Left hindlimb (tissue), 1 donor: ENCODE results near the gene DTNB.
"Not testable (repeated sequence)": the region's sequence is repeated elsewhere in the genome, so short reads cannot be mapped to it uniquely, and the experiment has no call there.

Experiments used
- DNase-seq: peaks from one replicate; pipeline ENCODE4 v3.0.0-alpha.2; 2018

Gene DTNB

DNA sequence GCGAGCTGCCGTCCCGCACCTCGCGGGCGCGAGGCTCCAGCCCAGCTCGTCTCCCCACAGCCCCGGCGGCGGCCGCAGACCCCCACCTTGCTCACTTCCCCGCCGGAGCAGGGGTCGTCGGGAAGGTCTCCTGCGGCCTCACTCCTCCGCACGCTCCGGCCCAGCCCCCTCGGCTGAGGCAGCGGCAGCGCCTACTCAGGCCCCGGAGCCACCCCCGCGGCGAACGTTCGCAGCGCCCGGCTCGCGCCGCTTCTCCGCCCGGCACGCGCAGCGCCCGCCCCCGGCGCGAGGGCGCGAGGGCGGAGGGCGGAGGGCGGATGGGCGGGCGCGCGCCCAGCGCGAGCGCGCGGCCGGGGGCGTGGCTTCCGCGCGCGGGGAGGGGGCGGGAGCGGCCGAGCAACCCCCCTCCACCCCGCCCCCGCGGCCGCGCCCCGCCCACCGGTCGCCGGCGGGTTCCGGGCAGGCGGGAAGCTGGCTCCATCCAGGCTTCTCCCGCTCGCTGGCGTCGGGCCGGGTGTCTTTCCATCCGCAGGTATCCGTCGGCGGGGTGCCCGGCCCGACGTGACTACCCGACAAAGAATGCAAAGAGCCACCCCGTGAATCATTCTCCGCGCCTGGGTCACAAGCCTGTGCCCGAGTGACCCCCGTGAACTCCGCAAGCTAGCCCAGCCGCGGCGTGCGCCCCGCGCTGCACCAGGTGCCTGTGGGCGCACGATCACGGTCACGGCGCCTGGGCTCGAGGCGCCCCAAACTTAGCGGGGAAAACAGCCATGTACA lies at the start of gene DTNB:
TSS of gene DTNB (minus strand) at position 278 of the 777 bp plus-strand sequence. CDS start 20,917 bp downstream, outside the sequence.
- peak; percentile 85 for DNase-seq

DNA sequence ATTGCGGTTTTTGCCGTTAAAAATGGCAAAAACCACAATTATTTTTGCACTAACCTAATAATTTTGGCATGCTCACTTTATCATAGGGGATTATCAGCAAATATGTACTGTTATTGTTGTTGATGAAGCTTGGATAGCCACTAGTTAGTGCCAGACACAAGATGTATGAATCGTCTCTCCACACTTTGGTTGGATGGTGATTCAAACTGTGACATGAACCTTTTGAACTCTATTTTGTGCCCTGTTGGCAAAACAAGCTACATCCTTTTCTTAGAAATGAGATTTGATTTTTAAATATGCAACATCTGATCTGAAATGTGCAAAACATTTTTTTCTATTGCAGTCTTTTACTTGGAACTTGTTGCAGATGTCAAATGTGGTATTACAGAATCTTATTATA lies 48.8 kb upstream of the DTNB start:
- no peak for DNase-seq

DNA sequence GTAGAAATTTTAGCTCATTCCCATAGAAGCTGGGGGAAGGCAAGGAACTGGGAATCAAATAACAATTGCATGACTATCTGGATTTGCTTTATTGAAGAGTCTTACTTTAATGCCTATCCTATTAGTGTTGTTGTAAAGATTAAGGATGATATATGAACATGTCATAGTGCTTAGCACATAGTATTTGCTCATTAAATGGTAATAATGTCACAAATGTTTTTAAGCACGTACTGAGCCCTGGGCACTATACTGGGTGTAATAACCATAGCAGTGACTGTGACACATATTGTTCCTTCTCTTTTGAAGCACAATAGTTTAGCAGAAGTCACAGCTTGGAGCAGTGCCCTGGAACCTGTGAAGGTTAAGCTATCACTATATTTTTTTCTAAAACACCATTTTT lies 47.2 kb upstream of the DTNB start:
- no peak for DNase-seq

DNA sequence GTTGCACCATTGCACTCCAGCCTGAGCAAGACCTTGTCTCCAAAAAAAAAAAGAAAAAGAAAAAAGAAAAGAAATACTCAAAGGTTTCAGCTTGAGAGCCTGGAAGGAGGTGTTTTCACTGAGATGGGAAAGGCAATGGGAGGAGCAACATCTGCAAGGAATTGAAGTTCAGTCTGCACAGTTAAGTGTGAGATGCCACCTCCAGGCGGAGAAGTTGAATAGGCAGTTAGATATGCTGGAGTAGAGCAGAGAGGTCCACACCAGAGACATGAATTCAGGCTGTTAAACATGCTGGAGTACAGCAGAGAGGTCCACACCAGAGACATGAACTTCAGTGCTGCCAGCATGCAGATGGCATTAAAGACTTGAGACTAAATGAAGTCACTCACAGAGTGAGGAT lies 41.4 kb upstream of the DTNB start:
- no peak for DNase-seq

DNA sequence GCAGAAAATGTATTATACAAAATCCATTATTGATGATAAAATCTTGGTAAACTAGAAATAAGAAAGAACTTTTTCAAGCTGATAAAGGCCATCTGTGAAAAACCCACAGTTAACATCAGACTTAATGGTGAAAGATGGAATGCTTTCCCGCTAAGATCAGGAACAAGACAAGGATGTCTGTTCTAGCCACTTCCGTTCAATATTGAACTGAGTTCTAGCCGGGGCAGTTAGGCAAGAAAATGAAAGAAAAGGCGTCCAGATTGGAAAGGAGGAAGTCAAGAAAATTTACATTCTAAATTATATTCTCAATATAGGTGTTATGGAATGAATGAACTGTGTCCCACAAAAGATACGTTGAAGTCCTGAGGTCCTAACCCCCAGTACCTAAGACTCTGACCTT lies 39.1 kb upstream of the DTNB start:
- no peak for DNase-seq

DNA sequence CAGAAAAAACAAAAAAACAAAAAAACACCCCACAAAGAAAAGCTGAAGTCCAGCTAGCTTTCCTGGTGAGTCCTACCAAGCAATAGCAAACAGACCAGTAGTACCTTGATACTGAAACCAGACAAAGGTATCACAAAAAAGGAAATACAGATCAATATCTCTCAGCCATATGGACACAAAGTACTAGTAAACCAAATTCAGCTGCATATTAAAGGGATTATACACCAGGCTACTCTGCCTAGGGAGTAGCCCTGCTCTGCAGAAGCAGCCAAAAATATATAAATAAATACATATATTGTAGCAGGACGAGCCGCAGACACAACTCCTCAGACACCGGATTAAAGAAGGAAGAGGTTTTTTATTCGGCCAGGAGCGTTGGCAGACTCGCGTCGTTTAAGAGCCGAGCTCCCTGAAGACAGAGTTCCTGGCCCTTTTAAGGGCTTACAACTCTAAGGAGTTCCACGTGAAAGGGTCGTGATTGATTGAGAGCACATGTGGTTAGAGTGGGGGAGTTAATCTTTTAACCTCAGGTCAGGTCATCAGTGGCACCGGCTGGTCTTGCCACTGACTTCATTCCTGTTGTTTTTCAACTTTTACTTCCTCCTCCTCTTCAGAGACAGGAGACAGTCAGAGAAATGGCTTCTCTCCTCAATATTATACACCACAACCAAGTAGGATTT lies 38.4 kb upstream of the DTNB start:
- no peak for DNase-seq

DNA sequence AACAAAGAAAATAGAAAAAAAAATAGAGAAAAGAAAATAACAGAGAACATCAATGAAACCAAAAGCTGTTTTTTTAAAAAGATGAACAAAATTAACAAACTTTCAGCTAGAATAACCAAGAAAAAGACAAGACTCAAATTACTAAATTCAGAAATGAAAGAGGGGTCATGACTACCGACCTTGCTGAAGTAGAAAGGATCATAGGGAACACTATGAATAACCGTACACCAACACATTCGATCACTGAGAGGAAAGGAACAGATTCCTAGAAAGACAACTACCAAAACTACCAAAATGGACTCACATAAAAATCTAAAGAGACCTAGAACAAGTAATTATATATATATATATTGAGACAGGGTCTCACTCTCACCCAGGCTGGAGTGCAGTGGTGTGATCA lies 37.4 kb upstream of the DTNB start:
- DNase-seq: no peak

DNA sequence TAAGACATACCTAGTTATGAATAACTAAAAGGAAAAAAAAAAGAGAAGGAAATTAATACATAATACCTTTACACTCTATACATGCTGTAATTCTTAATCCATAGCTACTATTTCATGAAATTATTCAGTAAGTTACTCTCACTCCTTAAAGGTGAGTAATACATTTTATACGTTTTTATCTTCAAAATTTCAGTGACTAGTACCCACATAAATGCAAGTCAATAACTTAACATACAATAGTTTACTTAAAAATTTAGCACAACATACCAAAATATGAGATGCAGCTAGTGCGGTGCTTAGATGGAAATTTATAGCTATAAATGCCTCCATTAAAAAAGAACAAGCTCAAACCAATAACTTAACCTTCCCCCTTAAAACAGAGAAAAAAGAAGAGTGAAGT lies 36.0 kb upstream of the DTNB start:
- DNase-seq: no peak

DNA sequence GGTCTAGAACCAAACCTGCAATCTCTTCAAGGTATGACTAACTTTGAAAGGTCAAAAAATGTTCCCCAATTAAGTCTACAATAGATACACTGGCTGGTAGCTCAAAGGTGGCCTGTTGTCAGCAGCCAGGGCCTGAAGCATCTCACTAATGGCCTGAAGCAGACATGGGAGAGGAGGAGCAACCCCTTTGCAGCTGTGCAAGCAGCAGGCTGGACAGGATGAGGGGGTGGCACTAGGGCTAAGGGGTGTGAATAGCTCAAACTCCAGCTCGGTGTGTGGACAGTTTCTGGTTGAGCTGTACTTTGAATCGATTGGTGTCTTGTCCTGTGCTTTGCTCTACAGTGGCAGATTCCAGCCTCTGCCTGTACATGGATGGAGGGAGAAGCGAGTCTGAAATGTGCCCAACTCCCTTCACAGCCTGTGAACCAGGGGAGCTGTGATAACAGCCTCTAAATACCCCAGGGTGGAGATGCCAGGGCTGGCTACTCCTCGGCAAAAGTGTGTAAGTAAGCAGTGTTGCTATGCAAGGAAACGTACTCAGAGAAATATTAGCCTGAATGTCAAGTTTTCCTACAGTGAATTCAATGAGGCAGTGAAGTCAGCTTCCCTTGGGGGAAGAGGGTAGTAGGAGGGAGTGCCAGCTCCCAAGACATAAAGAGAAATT lies 34.7 kb upstream of the DTNB start:
- no peak for DNase-seq

DNA sequence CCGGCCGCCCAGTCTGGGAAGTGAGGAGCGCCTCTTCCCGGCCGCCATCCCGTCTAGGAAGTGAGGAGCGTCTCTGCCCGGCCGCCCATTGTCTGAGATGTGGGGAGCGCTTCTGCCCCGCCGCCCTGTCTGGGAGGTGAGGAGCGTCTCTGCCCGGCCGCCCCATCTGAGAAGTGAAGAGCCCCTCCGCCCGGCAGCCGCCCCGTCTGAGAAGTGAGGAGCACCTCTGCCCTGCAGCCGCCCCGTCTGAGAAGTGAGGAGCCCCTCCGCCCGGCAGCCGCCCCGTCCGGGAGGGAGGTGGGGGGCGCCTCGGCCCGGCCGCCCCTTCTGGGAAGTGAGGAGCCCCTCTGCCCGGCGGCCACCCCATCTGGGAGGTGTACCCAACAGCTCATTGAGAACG lies 32.2 kb upstream of the DTNB start:
- not testable (repeated sequence) for DNase-seq

DNA sequence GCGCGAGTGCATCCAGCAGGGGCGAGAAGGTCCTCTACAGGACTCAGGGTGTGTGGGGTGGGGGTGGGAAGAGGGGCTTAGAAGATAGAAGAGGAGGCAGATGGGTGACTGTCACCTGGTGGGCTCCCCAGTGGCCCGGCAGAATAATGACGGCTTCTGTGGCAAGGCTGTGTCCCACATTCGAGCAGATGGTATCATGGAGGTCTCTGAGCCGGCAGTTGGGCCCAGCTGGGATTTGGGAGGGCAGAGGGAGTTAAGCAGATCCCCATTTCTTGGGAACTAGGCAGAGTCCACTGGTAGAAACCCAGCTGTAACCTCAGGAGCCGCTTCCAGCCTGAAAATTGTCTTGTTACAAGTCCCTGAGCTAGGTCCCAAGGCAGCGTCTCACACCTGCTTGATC lies 28.4 kb upstream of the DTNB start:
- DNase-seq: no peak

DNA sequence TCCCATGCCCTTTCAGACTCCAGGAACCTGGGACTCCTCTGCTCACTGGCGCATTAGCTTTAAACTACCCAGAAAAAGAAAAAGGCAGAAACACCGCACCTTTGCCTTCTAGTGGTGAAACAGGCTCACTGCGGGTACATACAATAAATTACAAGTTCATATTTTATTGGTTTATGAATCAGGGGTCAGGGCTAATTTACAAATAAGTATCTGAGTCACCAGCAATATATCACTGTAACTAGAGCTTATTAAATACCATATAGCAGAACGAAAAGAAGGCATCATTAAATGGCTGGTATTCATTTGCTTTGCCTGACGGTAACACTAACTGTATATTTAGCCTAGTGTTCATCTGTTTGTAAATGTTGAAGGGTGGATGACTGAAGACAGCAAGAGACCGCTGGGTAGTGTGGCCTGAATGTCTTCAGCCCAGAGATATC lies 26.9 kb upstream of the DTNB start:
- no peak for DNase-seq

DNA sequence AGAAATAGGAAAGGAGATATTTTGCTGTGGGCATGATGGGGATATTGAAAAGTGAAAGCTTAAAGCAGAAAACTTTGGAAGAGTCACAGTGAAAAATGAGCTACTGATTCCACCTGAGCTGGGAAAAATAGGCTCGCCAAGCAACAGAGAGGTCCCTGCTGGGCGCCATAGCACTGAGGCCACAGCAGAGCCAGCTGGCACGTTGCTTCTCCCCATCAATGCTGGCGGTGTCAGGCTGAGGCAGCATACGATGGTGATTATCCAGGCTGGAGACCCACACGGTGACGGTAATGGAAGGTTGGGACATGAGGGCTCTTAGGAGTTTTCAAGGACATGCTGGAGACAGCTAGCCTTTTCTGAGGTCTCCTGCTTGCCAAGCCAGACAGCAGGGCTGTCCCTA lies 25.8 kb upstream of the DTNB start:
- DNase-seq: no peak

DNA sequence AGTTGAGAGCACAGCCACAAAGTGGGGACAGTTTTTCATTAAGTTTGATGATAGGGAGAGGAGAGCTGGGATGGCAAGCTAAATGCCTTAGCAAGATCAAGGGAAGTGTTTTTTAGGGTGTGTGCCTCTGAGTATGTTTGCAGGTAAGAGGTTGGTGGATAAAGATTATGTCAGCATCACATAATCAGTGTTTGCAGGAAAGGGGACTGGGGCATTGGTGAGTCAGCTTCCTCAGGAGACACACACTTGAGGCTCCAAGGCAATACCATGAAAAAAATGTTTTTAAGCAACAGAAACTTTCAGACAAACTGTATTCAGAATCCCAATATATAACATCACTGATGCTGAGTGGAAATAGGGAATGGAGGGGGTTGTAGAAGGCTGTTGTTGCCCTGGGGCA lies 25.4 kb upstream of the DTNB start:
- DNase-seq: no peak

DNA sequence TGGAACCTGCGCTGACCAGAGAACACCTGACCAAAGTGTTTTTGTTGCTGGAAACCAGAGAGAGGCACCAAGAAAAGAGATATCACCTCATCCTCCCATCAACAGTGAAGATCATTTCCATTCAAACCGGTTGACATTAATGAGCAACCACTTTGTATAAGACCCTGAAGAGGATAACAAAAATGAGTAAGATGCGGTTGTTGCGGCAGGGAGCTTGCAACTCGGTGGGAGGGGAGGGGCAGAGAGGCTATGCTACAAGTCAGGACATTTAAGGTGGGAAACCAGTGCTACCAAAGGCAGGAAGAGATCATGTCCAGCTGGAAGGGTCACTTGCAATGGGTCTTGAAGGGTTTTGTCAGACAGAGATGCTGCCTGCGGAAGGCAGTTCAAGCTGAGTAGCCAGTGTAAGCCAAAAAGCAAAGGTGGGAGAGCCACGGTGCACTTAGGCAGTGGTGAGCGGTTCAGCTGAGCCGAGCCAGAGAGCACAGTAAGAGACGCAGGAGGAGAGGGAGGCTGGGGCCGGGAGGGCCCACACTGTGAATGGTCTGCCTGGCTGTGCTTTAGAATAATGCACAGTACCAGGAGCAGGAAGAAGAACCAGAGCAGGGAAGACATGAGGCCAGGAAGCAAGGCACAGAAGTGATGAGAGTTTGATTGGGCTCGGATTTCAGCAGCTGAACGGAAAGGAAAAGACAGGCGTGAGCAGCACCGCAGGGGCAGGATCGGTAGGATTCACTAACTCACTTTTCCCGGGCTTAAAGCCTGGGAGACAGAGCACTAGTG lies 24.4 kb upstream of the DTNB start:
- no peak for DNase-seq

DNA sequence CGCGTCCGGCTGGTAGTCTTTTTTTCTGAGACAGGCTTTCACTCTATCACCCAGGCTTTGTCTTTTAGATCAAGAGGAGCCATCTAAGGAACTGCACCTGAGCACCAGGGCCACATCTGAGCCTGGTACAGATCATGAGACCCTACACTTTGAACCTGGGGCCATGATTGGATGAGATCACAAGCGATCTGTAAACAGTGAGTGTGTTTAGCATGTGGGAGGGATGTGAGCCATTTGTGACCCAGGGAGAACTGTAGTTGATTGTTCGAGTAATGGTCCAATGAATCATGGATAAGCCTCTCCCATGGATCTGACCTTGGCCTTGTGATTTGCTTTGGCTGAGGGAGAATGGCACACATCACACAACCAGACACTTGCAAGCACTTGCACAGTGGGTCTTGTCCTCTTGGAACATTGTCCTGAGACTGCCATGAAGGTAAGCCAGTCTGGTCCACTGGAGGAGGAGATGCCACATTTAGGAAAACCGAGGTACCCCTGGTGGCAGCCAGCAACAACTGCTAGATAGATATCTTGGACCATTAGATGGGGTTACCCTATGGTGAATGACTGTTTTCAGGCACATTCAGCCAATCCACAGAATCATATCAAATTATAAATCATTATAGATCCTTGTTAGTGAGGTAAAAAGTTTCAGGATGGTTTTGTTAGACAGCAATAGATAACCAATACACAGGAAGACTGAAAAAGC lies 19.5 kb upstream of the DTNB start:
- no peak for DNase-seq

DNA sequence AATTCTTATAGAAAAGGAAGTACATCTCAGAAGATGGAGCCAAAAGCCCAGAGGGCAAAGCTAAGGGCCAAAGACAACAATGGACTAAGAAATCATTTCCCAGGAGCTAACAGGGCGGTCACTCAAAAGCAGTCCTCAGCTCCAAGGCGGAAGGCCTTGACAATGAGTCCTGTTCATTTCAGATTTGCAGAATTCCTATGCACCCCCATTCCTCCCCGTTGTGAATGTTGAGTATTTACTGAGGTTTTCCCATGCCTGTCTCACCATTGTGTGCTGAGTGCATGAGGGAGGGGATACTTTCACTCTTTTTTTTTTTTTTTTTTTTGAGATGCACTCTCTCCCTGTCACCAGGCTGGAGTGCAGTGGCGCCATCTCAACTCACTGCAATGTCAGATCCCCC lies 18.8 kb upstream of the DTNB start:
- DNase-seq: no peak

DNA sequence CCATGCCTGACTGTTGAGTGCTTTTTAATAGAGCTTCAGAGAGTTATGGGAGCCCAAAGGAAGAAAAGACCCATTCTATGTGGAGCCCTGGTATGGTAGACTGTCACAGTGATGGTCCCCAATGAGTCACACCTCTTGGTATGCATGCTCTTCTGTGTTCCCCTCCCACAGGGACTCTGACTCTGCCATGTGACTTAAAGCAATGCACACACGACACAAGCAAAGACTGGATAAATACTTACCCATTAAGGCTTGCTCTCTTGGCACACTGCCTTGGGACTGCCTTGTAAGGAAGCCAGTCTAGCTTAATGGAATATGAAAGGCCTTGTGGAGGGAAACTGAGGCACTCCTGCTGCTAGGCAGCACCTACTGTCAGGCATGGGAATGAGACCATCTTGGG lies 16.7 kb upstream of the DTNB start:
- DNase-seq: no peak

DNA sequence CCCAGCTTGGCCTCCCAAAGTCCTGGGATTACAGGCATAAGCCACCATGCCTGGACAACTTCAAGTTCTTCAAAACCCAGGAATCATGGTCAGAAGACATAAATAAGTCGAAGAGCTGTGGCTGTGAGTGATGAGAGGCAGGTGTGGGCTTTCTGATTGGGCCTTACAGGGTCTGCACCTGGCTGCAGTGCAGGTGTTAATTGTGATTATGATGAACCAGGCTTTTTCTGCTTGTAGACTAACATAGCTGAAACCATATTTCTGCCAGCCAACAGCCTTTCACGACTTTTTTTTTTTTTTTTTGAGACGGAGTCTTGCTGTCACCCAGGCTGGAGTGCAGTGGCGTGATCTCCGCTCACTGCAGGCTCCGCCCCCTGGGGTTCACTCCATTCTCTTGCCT lies 14.9 kb upstream of the DTNB start:
- no peak for DNase-seq

DNA sequence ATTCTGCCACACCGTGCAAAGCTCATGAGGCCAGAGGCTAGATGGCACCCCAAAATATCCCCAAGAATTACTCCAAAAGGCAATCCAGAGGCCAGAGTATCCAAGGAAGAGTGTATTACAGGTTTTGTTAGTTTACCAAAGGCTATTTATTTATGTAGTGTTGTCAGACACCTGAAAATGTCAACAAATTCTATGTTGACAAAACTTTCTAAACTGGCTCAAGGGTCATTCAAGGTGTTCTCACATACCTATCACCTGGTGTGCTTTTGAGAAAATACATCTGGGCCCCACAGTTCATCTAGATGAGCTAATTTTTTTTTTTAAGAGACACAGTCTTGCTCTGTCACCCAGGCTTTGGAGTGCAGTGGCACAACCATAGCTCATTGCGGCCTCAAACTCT lies 12.4 kb upstream of the DTNB start:
- no peak for DNase-seq

DNA sequence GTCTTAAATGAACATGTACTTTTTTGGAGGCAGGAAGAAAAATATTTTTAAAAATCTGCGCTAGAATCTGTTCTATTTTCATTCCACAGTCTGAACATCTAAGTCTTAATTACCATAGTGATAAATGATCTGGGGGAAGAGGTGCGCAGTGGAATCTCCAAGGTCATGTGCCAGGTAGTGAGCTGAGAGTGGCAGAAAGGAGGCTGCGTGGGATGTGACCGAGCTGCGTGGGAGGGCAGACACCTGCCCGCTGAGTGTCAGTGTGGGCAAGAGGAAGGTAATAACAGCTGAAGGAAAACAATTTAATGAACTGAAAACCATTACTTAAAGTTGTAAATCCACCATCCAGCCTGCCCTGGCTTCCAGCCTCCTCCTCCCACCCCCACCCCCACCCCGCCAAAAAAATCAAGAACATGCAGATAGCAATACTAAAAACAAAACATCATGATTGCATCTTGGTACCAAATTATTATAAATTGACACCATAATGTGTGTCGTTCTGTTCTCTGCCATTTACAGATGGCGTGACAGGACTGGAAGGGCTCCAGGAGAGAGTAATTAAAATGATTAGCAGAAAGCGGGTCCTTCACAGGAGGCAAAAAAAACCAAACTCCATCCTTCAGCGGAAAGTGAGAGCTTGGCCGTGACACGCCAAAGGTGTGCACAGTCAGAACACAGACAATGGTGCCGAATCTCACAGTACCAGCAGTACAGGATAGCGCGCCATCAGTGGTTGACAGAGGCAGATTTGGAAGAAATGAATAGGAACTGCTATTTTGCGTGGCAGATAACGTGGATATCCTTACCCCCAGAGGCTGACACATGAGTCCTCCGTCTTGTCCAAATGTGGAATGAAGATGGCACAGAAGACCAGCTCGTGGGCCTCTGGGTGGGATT lies 11.4 kb upstream of the DTNB start:
- DNase-seq: no peak

DNA sequence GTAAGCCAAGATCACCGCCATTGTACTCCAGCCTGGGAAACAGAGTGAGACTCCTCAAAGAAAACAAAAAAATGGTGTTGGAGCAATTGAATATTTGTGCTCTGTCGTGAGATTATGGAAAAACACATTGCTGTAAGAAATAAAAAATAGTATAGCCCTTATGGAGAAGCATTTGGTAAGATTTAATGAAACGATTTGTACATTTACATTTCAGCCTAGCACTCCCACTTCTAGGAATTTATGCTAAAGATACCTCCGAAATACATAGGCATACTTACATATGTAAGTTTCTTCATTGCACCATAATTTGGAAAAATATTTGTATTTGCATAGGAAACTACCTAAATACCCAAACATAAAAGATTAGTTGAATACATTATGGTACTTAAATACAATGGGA lies 8.7 kb upstream of the DTNB start:
- no peak for DNase-seq
